HL-60 (cell line): ENCODE data around the gene WNT6.

Experiments
- DNase-seq, 2 experiments: peaks; one replicate each; pipeline ENCODE4 v3.0.0-alpha.2; 2010 to 2020; ENCODE audit warnings: low read depth in 1 of 2, low spot score in 1 of 2
- H3K27ac ChIP-seq: fragments of 250-450 bp; sonication (Bioruptor Pico); replicated peaks from 2 replicates; pipeline ENCODE4 v1.5.1; 2020; ENCODE audit warnings: mild to moderate bottlenecking, moderate library complexity
- H3K27me3 ChIP-seq: fragments of 250-450 bp; sonication (Bioruptor Pico); 2 replicates; pipeline ENCODE4 v1.5.1; 2021; ENCODE audit warnings: mild to moderate bottlenecking, moderate library complexity; ENCODE audit not compliant: insufficient read depth, poor library complexity, severe bottlenecking
- H3K4me3 ChIP-seq: replicated peaks from 2 replicates; pipeline ENCODE4 v1.5.1; 2011; ENCODE audit warnings: mild to moderate bottlenecking, control low read depth, low read length; ENCODE audit not compliant: insufficient read depth
- GABPA ChIP-seq: IDR thresholded peaks from 2 replicates; pipeline ENCODE4 v1.6.1; 2012; ENCODE audit warnings: low read depth
- POLR2AphosphoS5 ChIP-seq: IDR thresholded peaks from 2 replicates; pipeline ENCODE4 v1.6.1; 2012; ENCODE audit warnings: low read depth
- SPI1 ChIP-seq: IDR thresholded peaks from 2 replicates; pipeline ENCODE4 v1.6.1; 2012; ENCODE audit warnings: low read depth, mild to moderate bottlenecking, borderline replicate concordance
- TF ChIP-seq, protein P1 (sequence below): IDR thresholded peaks from one replicate; pipeline ENCODE4 v1.5.1; 2011; ENCODE audit warnings: low read length, control low read depth, inconsistent platforms; ENCODE audit not compliant: insufficient read depth
- TF ChIP-seq, protein P2 (sequence below): IDR thresholded peaks from 2 replicates; pipeline ENCODE4 v1.6.1; 2012; ENCODE audit warnings: low read depth; ENCODE audit not compliant: insufficient replicate concordance

WNT6 gene

GRCh38 chr2:218870984-218871344 is 11.4 kb downstream of the WNT6 start:
- Histone ChIP-seq H3K27me3 (no peaks in the 10 kb centered on the region), H3K4me3 (peak overlapping the region; percentile 67), H3K27ac (peak overlapping the region; percentile 52)
- TF ChIP-seq POLR2AphosphoS5 (peak; percentile 76; the same call in 1 of the 2 replicates), GABPA (peak; percentile 81), SPI1 (peak; percentile 74; the same call in 1 of the 2 replicates)
- TF ChIP-seq, protein P1, sequence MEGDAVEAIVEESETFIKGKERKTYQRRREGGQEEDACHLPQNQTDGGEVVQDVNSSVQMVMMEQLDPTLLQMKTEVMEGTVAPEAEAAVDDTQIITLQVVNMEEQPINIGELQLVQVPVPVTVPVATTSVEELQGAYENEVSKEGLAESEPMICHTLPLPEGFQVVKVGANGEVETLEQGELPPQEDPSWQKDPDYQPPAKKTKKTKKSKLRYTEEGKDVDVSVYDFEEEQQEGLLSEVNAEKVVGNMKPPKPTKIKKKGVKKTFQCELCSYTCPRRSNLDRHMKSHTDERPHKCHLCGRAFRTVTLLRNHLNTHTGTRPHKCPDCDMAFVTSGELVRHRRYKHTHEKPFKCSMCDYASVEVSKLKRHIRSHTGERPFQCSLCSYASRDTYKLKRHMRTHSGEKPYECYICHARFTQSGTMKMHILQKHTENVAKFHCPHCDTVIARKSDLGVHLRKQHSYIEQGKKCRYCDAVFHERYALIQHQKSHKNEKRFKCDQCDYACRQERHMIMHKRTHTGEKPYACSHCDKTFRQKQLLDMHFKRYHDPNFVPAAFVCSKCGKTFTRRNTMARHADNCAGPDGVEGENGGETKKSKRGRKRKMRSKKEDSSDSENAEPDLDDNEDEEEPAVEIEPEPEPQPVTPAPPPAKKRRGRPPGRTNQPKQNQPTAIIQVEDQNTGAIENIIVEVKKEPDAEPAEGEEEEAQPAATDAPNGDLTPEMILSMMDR, result no peak
- TF ChIP-seq, protein P2, sequence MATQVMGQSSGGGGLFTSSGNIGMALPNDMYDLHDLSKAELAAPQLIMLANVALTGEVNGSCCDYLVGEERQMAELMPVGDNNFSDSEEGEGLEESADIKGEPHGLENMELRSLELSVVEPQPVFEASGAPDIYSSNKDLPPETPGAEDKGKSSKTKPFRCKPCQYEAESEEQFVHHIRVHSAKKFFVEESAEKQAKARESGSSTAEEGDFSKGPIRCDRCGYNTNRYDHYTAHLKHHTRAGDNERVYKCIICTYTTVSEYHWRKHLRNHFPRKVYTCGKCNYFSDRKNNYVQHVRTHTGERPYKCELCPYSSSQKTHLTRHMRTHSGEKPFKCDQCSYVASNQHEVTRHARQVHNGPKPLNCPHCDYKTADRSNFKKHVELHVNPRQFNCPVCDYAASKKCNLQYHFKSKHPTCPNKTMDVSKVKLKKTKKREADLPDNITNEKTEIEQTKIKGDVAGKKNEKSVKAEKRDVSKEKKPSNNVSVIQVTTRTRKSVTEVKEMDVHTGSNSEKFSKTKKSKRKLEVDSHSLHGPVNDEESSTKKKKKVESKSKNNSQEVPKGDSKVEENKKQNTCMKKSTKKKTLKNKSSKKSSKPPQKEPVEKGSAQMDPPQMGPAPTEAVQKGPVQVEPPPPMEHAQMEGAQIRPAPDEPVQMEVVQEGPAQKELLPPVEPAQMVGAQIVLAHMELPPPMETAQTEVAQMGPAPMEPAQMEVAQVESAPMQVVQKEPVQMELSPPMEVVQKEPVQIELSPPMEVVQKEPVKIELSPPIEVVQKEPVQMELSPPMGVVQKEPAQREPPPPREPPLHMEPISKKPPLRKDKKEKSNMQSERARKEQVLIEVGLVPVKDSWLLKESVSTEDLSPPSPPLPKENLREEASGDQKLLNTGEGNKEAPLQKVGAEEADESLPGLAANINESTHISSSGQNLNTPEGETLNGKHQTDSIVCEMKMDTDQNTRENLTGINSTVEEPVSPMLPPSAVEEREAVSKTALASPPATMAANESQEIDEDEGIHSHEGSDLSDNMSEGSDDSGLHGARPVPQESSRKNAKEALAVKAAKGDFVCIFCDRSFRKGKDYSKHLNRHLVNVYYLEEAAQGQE, result peak; percentile 31
- DNase-seq, result peak; percentile 83 to 85

DNA sequence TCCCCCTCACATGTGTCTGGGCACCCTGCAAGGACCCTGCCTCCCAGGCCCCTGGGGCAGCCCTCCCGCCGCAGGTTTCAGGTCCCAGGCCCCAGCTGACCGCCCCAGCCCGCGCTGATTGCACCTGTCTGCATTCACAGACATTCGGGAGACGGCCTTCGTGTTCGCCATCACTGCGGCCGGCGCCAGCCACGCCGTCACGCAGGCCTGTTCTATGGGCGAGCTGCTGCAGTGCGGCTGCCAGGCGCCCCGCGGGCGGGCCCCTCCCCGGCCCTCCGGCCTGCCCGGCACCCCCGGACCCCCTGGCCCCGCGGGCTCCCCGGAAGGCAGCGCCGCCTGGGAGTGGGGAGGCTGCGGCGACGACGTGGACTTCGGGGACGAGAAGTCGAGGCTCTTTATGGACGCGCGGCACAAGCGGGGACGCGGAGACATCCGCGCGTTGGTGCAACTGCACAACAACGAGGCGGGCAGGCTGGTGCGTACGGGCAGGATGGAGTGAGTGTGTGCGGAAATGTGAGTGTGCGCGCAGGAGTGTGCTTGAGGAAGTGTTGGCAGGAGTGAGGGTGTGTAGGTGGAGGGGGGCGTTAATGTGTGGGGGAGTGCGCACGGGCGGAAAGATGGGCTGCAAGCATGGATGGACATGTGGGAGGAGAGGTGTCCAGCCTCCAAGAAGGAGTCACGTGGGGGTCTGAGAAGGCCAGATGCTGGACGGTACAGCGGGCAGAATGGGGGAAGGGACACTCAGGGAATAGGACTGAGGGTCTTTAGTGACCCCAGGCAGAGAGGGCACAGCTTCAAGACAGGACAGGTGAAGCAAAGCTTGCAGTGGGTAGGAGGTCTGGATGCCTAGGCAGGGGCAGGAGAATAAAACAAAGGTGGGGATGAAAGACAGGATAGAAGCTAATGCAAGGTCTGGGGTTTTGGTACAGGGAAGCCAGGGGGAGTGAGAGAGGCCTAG is 12.0 kb downstream of the WNT6 start:
- TF ChIP-seq, protein P1, result no peak
- TF ChIP-seq, protein P2, result no peak
- no peak for TF ChIP-seq SPI1
- no peak for TF ChIP-seq POLR2AphosphoS5
- no peak; the same call in 1 of the 2 replicates for TF ChIP-seq GABPA
- Histone ChIP-seq H3K27ac (peak overlapping the region; percentile 52), H3K4me3 (peak overlapping the region; percentile 67), H3K27me3 (no peaks in the 10 kb centered on the region)
- peak; percentile 26 to 72 for DNase-seq

DNA sequence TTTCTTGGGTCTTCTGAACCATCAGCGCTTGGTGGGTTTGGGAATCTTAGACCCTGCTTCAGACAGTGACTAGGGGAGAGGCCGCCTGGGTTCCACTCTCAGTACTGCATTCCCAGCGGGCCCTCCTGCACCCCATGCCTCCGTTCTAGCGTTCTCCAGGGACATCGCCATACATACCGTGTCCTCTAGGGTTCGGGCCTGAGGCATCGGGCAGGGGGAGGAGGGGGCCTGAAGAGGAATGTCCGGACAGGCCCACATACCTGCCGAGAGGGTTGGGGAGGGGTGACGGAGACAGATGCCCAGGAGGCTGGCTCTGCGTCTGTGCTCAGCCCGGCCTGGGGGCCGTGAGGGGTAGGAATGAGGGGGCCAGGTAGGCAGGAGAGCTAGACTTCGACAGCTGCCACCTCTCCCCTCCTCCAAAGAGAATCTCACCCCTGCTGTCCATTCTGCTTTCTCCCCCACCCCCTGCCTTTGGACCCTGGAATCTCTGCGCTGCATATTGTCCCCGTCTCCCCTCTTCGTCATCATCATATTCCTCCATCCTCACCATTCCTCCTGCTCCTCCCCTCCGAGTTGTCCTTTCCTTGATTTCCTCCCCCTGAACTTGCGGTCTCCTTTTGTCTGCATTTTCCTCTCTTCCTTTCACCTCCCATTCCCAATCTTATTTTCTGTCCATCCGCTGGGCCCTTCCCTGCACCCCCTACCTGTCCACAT is 13.2 kb downstream of the WNT6 start:
- no peaks in the 10 kb centered on the region for H3K27me3 ChIP-seq
- no peak for DNase-seq
- H3K27ac ChIP-seq, result no peak overlapping the region
- TF ChIP-seq SPI1 (no peak), GABPA (no peak)
- TF ChIP-seq, protein P1, result no peak
- no peak overlapping the region for H3K4me3 ChIP-seq
